ENCODE data around the gene SNX20. TPM values are rescaled to one million over a fixed set of nuclear protein-coding genes. Genes with fewer than 3 reads are reported as not detected.

The SNX20 gene
- total RNA-seq, 1 experiment from 2014 or later = not detected

Other genes with a start within 250 kb of the SNX20 start
- 0.07 and 0.12 TPM in 2 replicates for gene NKD1, start 132.9 kb downstream of the SNX20 start, total RNA-seq (2014; rRNA removed; shearing (Covaris generic); ENCODE audit: low replicate concordance)
- not detected in 2 replicates for gene NOD2, start 12.3 kb upstream of the SNX20 start, total RNA-seq (2014; rRNA removed; shearing (Covaris generic); ENCODE audit: low replicate concordance)
- 8.3 and 33.8 TPM in 2 replicates for gene CYLD, start 60.8 kb upstream of the SNX20 start, total RNA-seq (2014; rRNA removed; shearing (Covaris generic); ENCODE audit: low replicate concordance)

All from MG63 (cell line).